K562 (cell line): ENCODE data around the gene NHS. TPM values are rescaled to one million over a fixed set of nuclear protein-coding genes. Genes with fewer than 3 reads are reported as not detected.

Experiments used
- ATAC-seq: fragments of 200-7000 bp; cut with Tn5 transposase; 3 replicates; pipeline ENCODE4 v1.9.1; 2020; ENCODE audit warnings: moderate library complexity
- BruUV-seq: library from RNA; stranded (reverse); fragments of 400-500 nt; replicated peaks from 2 replicates; lab custom pipeline; 2021; lab: Mats Ljungman, UMichigan
- CTCF ChIA-PET: fragments of 300-600 bp; formaldehyde crosslinking; extraction: SDS; loops from one replicate; lab custom pipeline; 2021; ENCODE audit warnings: low intra/inter-chr PET ratio; lab: Yijun Ruan, JAX
- POLR2A ChIA-PET: fragments of 300-600, 350-650 bp; sonication (Branson Sonifier 250); formaldehyde crosslinking; extraction: SDS; loops from one replicate; lab custom pipeline; 2021; ENCODE audit warnings: antibody characterized with exemption, inconsistent platforms; lab: Yijun Ruan, JAX
- DNase-seq, 4 experiments: peaks; one replicate each; pipeline versions ENCODE4 v3.0.0 to v3.0.0-alpha.2; 2011 to 2018; ENCODE audit warnings: low spot score in 3 of 4, mixed read lengths in 3 of 4; ENCODE audit errors: extremely low read depth in 1 of 4
- FAIRE-seq: peaks from 2 replicates; lab custom pipeline; 2011; peaks lifted over from hg19 to GRCh38; lab: Jason Lieb, UNC
- H2AFZ ChIP-seq: 2 replicates; pipeline ENCODE4 v1.6.0; 2011; ENCODE audit warnings: low read depth, low read length, control low read depth, inconsistent platforms
- H3K27ac ChIP-seq: fragments of 200-600 bp; 3 replicates; pipeline ENCODE4 v1.8.0; 2011; ENCODE audit warnings: low read depth, mild to moderate bottlenecking, control low read depth, inconsistent platforms, low read length, moderate library complexity, mixed read lengths; ENCODE audit errors: extremely low read depth
- H3K27me3 ChIP-seq, 2 experiments: fragments of 300-600 bp in 1 of 2; 2 replicates in 1 of 2; 3 replicates in 1 of 2; pipeline versions ENCODE4 v1.6.0 to v1.8.0; 2011; ENCODE audit warnings: inconsistent platforms in 2 of 2, low read length in 2 of 2, mild to moderate bottlenecking in 1 of 2, mixed read lengths in 1 of 2, moderate library complexity in 1 of 2; ENCODE audit not compliant: control insufficient read depth in 2 of 2, insufficient read depth in 2 of 2
- H3K36me3 ChIP-seq: fragments of 300-600 bp; 3 replicates; pipeline ENCODE4 v1.8.0; 2011; ENCODE audit warnings: mild to moderate bottlenecking, low read length, inconsistent platforms; ENCODE audit not compliant: control insufficient read depth, insufficient read depth
- H3K4me1 ChIP-seq, 2 experiments: fragments of 200-600 bp in 1 of 2; replicated peaks in 1 of 2; 2 replicates in 1 of 2; 3 replicates in 1 of 2; pipeline versions ENCODE4 v1.5.1 to v1.8.0; 2011; ENCODE audit warnings: inconsistent platforms in 2 of 2, low read length in 2 of 2, mild to moderate bottlenecking in 1 of 2, mixed read lengths in 1 of 2, moderate library complexity in 1 of 2; ENCODE audit not compliant: control insufficient read depth in 2 of 2, insufficient read depth in 2 of 2
- H3K4me2 ChIP-seq: 2 replicates; pipeline ENCODE4 v1.6.1; 2011; ENCODE audit warnings: low read length, control low read depth, inconsistent platforms, mixed read lengths; ENCODE audit not compliant: insufficient read depth
- H3K4me3 ChIP-seq: fragments of 200-600 bp; sonication (generic), shearing (Covaris generic); 2 replicates; pipeline ENCODE4 v1.5.1; 2016; ENCODE audit warnings: control low read depth, inconsistent platforms
- H3K79me2 ChIP-seq: fragments of 200-600 bp; 3 replicates; pipeline ENCODE4 v1.8.0; 2011; ENCODE audit warnings: low read length, inconsistent platforms; ENCODE audit not compliant: control insufficient read depth, insufficient read depth
- H3K9ac ChIP-seq, 2 experiments: 2 replicates each; pipeline versions ENCODE4 v1.6.0 to v1.6.1; 2011; ENCODE audit warnings: low read depth in 2 of 2, low read length in 2 of 2, control low read depth in 1 of 2, inconsistent platforms in 1 of 2, mild to moderate bottlenecking in 1 of 2, mixed read lengths in 1 of 2; ENCODE audit not compliant: insufficient read depth in 1 of 2
- H3K9me1 ChIP-seq: one replicate; pipeline ENCODE4 v1.6.0; 2011; ENCODE audit warnings: inconsistent platforms, mild to moderate bottlenecking, low read length, moderate library complexity; ENCODE audit not compliant: control insufficient read depth, insufficient read depth
- H3K9me3 ChIP-seq: replicated peaks from 2 replicates; pipeline ENCODE4 v1.5.1; 2011; ENCODE audit warnings: low read depth, low read length, inconsistent platforms; ENCODE audit not compliant: control insufficient read depth, insufficient read depth
- H4K20me1 ChIP-seq: replicated peaks from 2 replicates; pipeline ENCODE4 v1.6.1; 2011; ENCODE audit warnings: low read length, inconsistent platforms, mixed read lengths; ENCODE audit not compliant: control insufficient read depth, insufficient read depth
- ILF3 ChIP-seq: fragments of 450-650 bp; IDR thresholded peaks from 2 replicates; pipeline ENCODE4 v1.6.1; 2018; ENCODE audit warnings: antibody characterized with exemption, mild to moderate bottlenecking, moderate library complexity, borderline replicate concordance
- JUN ChIP-seq, 2 experiments: sonication (generic) in 1 of 2; formaldehyde crosslinking in 1 of 2; IDR thresholded peaks; 2 replicates each; pipeline versions ENCODE4 v1.6.1 to v1.8.0; 2012 to 2022; ENCODE audit warnings: borderline replicate concordance in 2 of 2, mild to moderate bottlenecking in 2 of 2, improper control_type of control experiment in 1 of 2, low read depth in 1 of 2, low read length in 1 of 2, missing genetic modification reagents in 1 of 2
- MCM5 ChIP-seq: fragments of 450-650 bp; IDR thresholded peaks from 2 replicates; pipeline ENCODE4 v1.6.1; 2016; ENCODE audit warnings: low read depth
- SAP30 ChIP-seq: fragments of 200-600 bp; sonication (generic); IDR thresholded peaks from 2 replicates; pipeline ENCODE4 v1.6.1; 2012; ENCODE audit warnings: borderline replicate concordance, low read depth, mild to moderate bottlenecking, moderate library complexity, low read length, control low read depth, inconsistent platforms; ENCODE audit not compliant: insufficient read depth, poor library complexity, severe bottlenecking
- ZNF408 ChIP-seq: fragments of 250-450 bp; sonication (Bioruptor Pico); IDR thresholded peaks from 2 replicates; pipeline ENCODE4 v1.4.0; 2020; ENCODE audit warnings: low read depth, mild to moderate bottlenecking, moderate library complexity
- WGBS: fragments of 100-300 bp; shearing (Covaris generic); methylation state at CpG from one replicate; pipeline ENCODE4 v1.1.6; 2016; ENCODE audit warnings: low coverage, mixed read lengths; ENCODE audit not compliant: insufficient coverage; ENCODE audit errors: missing lambda C conversion rate; 5-methylcytosine and 5-hydroxymethylcytosine counted together
- in situ Hi-C: fragments of 300-500 bp; cut with MboI; formaldehyde crosslinking; loops from 4 replicates; pipeline ENCODE4 v1.15.0; 2018; ENCODE audit warnings: inconsistent platforms, mixed read lengths
- intact Hi-C: fragments of 100-400 bp; cut with micrococcal nuclease; formaldehyde crosslinking; loops from 2 replicates; pipeline ENCODE4 v1.14.2; 2022
- polyA plus RNA-seq, 8 experiments: library from polyadenylated mRNA; depleted of rRNA in 4 of 8; stranded (reverse) in 5 of 8; unstranded in 3 of 8; fragments of >200 nt; fragmentation: Nextera tagmentation in 2 of 8; fragmentation: Illumina TruSeq in 1 of 8; extraction: Ambion mirVana in 2 of 8; extraction: Trizol in 1 of 8; gene quantifications; 2 replicates each; pipeline versions ENCODE4 v1.2.1 to v1.2.3, GENCODE V29; 2011 to 2014; ENCODE audit warnings: inconsistent platforms in 1 of 8, missing spikeins in 1 of 8
- total RNA-seq, 7 experiments: library from RNA; depleted of rRNA in 6 of 7; stranded (reverse); fragments of >200 nt in 6 of 7; fragmentation: Illumina TruSeq in 2 of 7; extraction: Trizol in 2 of 7; gene quantifications; 2 replicates each; pipeline versions ENCODE4 v1.2.1 to v1.2.3, GENCODE V29; 2011 to 2021; ENCODE audit warnings: low replicate concordance in 1 of 7
- TF ChIP-seq, protein P1 (sequence below), 2 experiments: fragments of 450-650 bp in 1 of 2; sonication (generic) in 1 of 2; formaldehyde crosslinking in 1 of 2; IDR thresholded peaks in 1 of 2; conservative IDR thresholded peaks in 1 of 2; 2 replicates each; pipeline versions ENCODE4 v1.6.1 to v1.8.1; 2016 to 2023; ENCODE audit warnings: mild to moderate bottlenecking in 2 of 2, moderate library complexity in 2 of 2, inconsistent platforms in 1 of 2, missing genetic modification reagents in 1 of 2

NHS gene
- total and polyA plus RNA-seq, 9 of the 15 experiments (the other 6 are each of a cell fraction or from before 2014, with no cell fraction given), result 0.02 TPM; not detected in 8

DNA sequence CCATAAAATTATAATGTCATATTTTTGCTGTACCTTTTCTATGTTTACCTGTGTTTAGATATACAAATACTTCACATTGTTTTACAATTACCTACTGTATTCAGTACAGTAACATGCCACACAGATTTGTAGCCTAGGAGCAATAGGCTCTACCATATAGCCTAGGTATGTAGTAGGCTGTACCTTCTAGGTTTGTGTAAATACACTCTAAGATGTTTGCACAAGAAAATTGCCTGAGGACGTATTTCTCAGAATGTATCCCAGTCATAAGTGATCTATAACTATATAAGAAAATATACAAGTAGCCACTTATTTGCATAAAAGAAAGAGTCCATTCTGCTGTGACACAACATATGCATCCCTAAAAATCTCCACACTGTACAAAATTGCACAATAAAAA, 326.0 kb downstream of the NHS start:
- Histone ChIP-seq H3K9me1 (no peaks in the 10 kb centered on the region), H3K36me3 (no peaks in the 10 kb centered on the region), H3K4me2 (no peak overlapping the region), H3K9ac (no peak overlapping the region), H3K27ac (no peak overlapping the region), H4K20me1 (no peaks in the 10 kb centered on the region), H3K79me2 (no peaks in the 10 kb centered on the region), H3K4me3 (no peak overlapping the region), H3K9me3 (no peaks in the 10 kb centered on the region), H2AFZ (no peak overlapping the region), H3K27me3 (no peaks in the 10 kb centered on the region), H3K4me1 (no peaks in the 10 kb centered on the region)
- no TSS peak for BruUV-seq
- FAIRE-seq, result no peak
- in situ Hi-C loops (no loop called here), intact Hi-C loops (no loop called here)
- POLR2A ChIA-PET, result no interaction called here
- no peak for DNase-seq
- no peak for TF ChIP-seq MCM5
- no peak for TF ChIP-seq ZNF408
- no peak for TF ChIP-seq JUN (IDR thresholded peaks at IDR 0.05; ENCODE audit: borderline replicate concordance, low read depth, low read length)
- no peak for TF ChIP-seq JUN (CRISPR knock-in tag; IDR thresholded peaks at IDR 0.05; ENCODE audit: borderline replicate concordance)
- no peak for TF ChIP-seq SAP30
- no peak for TF ChIP-seq ILF3
- TF ChIP-seq, protein P1, sequence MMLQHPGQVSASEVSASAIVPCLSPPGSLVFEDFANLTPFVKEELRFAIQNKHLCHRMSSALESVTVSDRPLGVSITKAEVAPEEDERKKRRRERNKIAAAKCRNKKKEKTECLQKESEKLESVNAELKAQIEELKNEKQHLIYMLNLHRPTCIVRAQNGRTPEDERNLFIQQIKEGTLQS (IDR thresholded peaks at IDR 0.05), result no peak
- TF ChIP-seq, protein P1 (CRISPR knock-in tag; conservative IDR thresholded peaks at IDR 0.05), result no peak
- CTCF ChIA-PET, result no interaction called here
- ATAC-seq, result no peak
- WGBS, result 0% methylated on average over 1 of the region's 1 CpG
